Skeletal muscle tissue (tissue), 4 donors: Measurements from ENCODE around the gene ATR. TPM values are rescaled to one million over a fixed set of nuclear protein-coding genes. Genes with fewer than 3 reads are reported as not detected.

ENCODE experiments used
- H3K27ac ChIP-seq: one replicate; pipeline ENCODE4 v1.7.0; 2013; ENCODE audit warnings: mild to moderate bottlenecking, low read depth, low read length, inconsistent platforms
- H3K27me3 ChIP-seq, 3 donors: one replicate each; pipeline ENCODE4 v1.7.0; 2013; ENCODE audit warnings: low read length in 3 of 3; ENCODE audit not compliant: control insufficient read depth in 3 of 3, insufficient read depth in 3 of 3
- H3K36me3 ChIP-seq, 3 donors: one replicate each; pipeline ENCODE4 v1.7.0; 2013; ENCODE audit warnings: low read length in 3 of 3; ENCODE audit not compliant: control insufficient read depth in 3 of 3, insufficient read depth in 3 of 3
- H3K4me1 ChIP-seq, 3 donors: one replicate each; pipeline ENCODE4 v1.7.0; 2013; ENCODE audit warnings: low read length in 3 of 3, mild to moderate bottlenecking in 3 of 3; ENCODE audit not compliant: control insufficient read depth in 3 of 3, insufficient read depth in 3 of 3
- H3K4me3 ChIP-seq, 3 donors: one replicate each; pipeline ENCODE4 v1.7.0; 2013; ENCODE audit warnings: low read length in 3 of 3
- H3K9ac ChIP-seq, 3 donors: one replicate each; pipeline ENCODE4 v1.7.0; 2013; ENCODE audit warnings: low read length in 3 of 3, mild to moderate bottlenecking in 3 of 3, moderate library complexity in 2 of 3, low read depth in 1 of 3
- H3K9me3 ChIP-seq, 3 donors: one replicate each; pipeline ENCODE4 v1.7.0; 2013; ENCODE audit warnings: low read length in 3 of 3; ENCODE audit not compliant: control insufficient read depth in 3 of 3
- total RNA-seq: library from RNA; depleted of rRNA; stranded (reverse); fragments of >200 nt; gene quantifications from one replicate; pipeline ENCODE4 v1.2.3, GENCODE V29; 2014
- donor health status: Osteomylitis.

The ATR gene
- total RNA-seq, result 25.6 TPM

- H3K36me3 ChIP-seq, result no peaks in the 10 kb centered on the region
- peak within 1 kb of the TSS; percentile 95 for H3K27ac ChIP-seq
- H3K9ac ChIP-seq, result peak within 1 kb of the TSS; percentile 86 to 95 (median 94)
- H3K4me1 ChIP-seq, result peaks cover 7 to 18% (median 16%) of the 10 kb centered on the region in 3 donors
- peak within 1 kb of the TSS; percentile 98 to 99 (median 99) for H3K4me3 ChIP-seq
- no peaks in the 10 kb centered on the region for H3K27me3 ChIP-seq
- H3K9me3 ChIP-seq, result no peaks in the 10 kb centered on the region
Measured at GRCh38 chr3:142578329-142579223, at the start of gene ATR. Gene ATR, minus strand, starts transcription at chr3:142578733. Its CDS starts 29 bp downstream, at chr3:142578704.

- no peaks in the 10 kb centered on the region for H3K36me3 ChIP-seq
- no peaks in the 10 kb centered on the region for H3K4me1 ChIP-seq
- H3K27ac ChIP-seq, result no peak overlapping the region
- no peaks in the 10 kb centered on the region for H3K9me3 ChIP-seq
- no peak overlapping the region for H3K9ac ChIP-seq
- H3K4me3 ChIP-seq, result no peak overlapping the region
- H3K27me3 ChIP-seq, result no peaks in the 10 kb centered on the region
Measured at GRCh38 chr3:142626971-142627370, 48.4 kb upstream of the ATR start.

GRCh38 chr3:142625153-142625440 is 46.6 kb upstream of the ATR start:
- Histone ChIP-seq H3K9ac (no peak overlapping the region), H3K27ac (no peak overlapping the region), H3K36me3 (no peaks in the 10 kb centered on the region), H3K4me1 (no peaks in the 10 kb centered on the region), H3K9me3 (no peaks in the 10 kb centered on the region), H3K4me3 (no peak overlapping the region), H3K27me3 (no peaks in the 10 kb centered on the region)

GRCh38 chr3:142624341-142625152 is 46.0 kb upstream of the ATR start:
- no peak overlapping the region for H3K9ac ChIP-seq
- no peak overlapping the region for H3K4me3 ChIP-seq
- no peaks in the 10 kb centered on the region for H3K27me3 ChIP-seq
- no peak overlapping the region for H3K27ac ChIP-seq
- no peaks in the 10 kb centered on the region for H3K36me3 ChIP-seq
- no peaks in the 10 kb centered on the region for H3K9me3 ChIP-seq
- H3K4me1 ChIP-seq, result no peaks in the 10 kb centered on the region

DNA sequence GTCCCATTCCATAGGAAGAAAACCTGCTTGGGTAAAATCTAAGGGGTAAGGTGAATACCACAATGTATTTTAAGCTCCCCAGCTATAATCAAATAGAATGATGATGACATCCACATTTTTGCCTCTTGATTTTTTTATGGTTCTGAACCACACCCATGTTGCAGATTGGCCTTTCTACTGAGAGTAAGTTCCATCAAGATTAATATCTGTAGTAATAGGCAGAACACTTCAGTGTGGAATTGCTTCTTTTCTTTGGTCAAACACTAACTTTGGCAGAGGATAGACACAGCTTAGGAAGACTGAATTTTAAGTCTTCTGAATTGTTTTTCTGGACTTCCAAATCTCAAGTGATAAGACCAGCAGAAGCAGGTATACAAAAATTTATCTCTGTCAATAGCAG is 44.7 kb upstream of the ATR start:
- no peaks in the 10 kb centered on the region for H3K36me3 ChIP-seq
- H3K27me3 ChIP-seq, result no peaks in the 10 kb centered on the region
- no peak overlapping the region for H3K9ac ChIP-seq
- no peaks in the 10 kb centered on the region for H3K9me3 ChIP-seq
- no peak overlapping the region for H3K4me3 ChIP-seq
- H3K4me1 ChIP-seq, result no peaks in the 10 kb centered on the region
- no peak overlapping the region for H3K27ac ChIP-seq

- H3K27ac ChIP-seq, result no peak overlapping the region
- no peaks in the 10 kb centered on the region for H3K36me3 ChIP-seq
- H3K4me1 ChIP-seq, result no peaks in the 10 kb centered on the region
- H3K9me3 ChIP-seq, result no peaks in the 10 kb centered on the region
- no peaks in the 10 kb centered on the region for H3K27me3 ChIP-seq
- no peak overlapping the region for H3K9ac ChIP-seq
- H3K4me3 ChIP-seq, result no peak overlapping the region
Measured at GRCh38 chr3:142622405-142622804, 43.9 kb upstream of the ATR start.

GRCh38 chr3:142618917-142619461 is 40.5 kb upstream of the ATR start:
- no peaks in the 10 kb centered on the region for H3K9me3 ChIP-seq
- no peaks in the 10 kb centered on the region for H3K27me3 ChIP-seq
- no peak overlapping the region for H3K4me3 ChIP-seq
- H3K9ac ChIP-seq, result no peak overlapping the region
- H3K36me3 ChIP-seq, result no peaks in the 10 kb centered on the region
- H3K27ac ChIP-seq, result no peak overlapping the region
- no peaks in the 10 kb centered on the region for H3K4me1 ChIP-seq

GRCh38 chr3:142615171-142615570 is 36.6 kb upstream of the ATR start:
- no peaks in the 10 kb centered on the region for H3K27me3 ChIP-seq
- H3K9ac ChIP-seq, result no peak overlapping the region
- no peaks in the 10 kb centered on the region for H3K36me3 ChIP-seq
- H3K4me3 ChIP-seq, result no peak overlapping the region
- no peaks in the 10 kb centered on the region for H3K4me1 ChIP-seq
- no peaks in the 10 kb centered on the region for H3K9me3 ChIP-seq
- H3K27ac ChIP-seq, result no peak overlapping the region

GRCh38 chr3:142614059-142614626 is 35.6 kb upstream of the ATR start:
- Histone ChIP-seq H3K9ac (no peak overlapping the region), H3K27ac (no peak overlapping the region), H3K4me3 (no peak overlapping the region), H3K4me1 (no peaks in the 10 kb centered on the region), H3K36me3 (no peaks in the 10 kb centered on the region), H3K9me3 (no peaks in the 10 kb centered on the region), H3K27me3 (no peaks in the 10 kb centered on the region)

- Histone ChIP-seq H3K27ac (no peak overlapping the region), H3K27me3 (no peaks in the 10 kb centered on the region), H3K4me3 (no peak overlapping the region), H3K9me3 (no peaks in the 10 kb centered on the region), H3K9ac (no peak overlapping the region), H3K36me3 (no peaks in the 10 kb centered on the region), H3K4me1 (no peaks in the 10 kb centered on the region)
Measured at GRCh38 chr3:142613491-142613890, 35.0 kb upstream of the ATR start.
